Nephron (organoid): ENCODE results near the gene FASTKD2.

Experiments used
- H3K27ac Mint-ChIP-seq, 3 experiments: 2 replicates each; pipeline ENCODE4 v1.8.0; 2020; ENCODE audit warnings: mixed read lengths in 3 of 3, mild to moderate bottlenecking in 2 of 3, moderate library complexity in 1 of 3
- H3K27me3 Mint-ChIP-seq: 2 replicates; pipeline ENCODE4 v1.8.0; 2021; ENCODE audit warnings: low read depth, mild to moderate bottlenecking, moderate library complexity, mixed read lengths
- H3K36me3 Mint-ChIP-seq: 2 replicates; pipeline ENCODE4 v1.8.0; 2020; ENCODE audit warnings: low read depth, mixed read lengths
- H3K4me1 Mint-ChIP-seq: 2 replicates; pipeline ENCODE4 v1.8.0; 2020; ENCODE audit warnings: mixed read lengths
- H3K4me3 Mint-ChIP-seq, 3 experiments: 2 replicates each; pipeline ENCODE4 v1.8.0; 2020; ENCODE audit warnings: mild to moderate bottlenecking in 3 of 3, mixed read lengths in 3 of 3, moderate library complexity in 2 of 3
- H3K9me3 Mint-ChIP-seq: 2 replicates; pipeline ENCODE4 v1.8.0; 2020; ENCODE audit warnings: mixed read lengths
- CTCF ChIP-seq, 3 experiments: fragments of 200-600 bp; sonication (generic); IDR thresholded peaks; one replicate each; pipeline ENCODE4 v1.5.0; 2021; ENCODE audit warnings: antibody characterized with exemption in 3 of 3; ENCODE audit not compliant: unreplicated experiment in 3 of 3

The FASTKD2 gene

GRCh38 chr2:206820807-206821206, 55.4 kb downstream of the FASTKD2 start:
- H3K4me3 Mint-ChIP-seq, result peak overlapping the region in 1 of 3 experiments; percentile 6
- H3K27me3 Mint-ChIP-seq, result no peaks in the 10 kb centered on the region
- TF ChIP-seq CTCF (IDR thresholded peaks at IDR 0.05; ENCODE audit: unreplicated experiment in 3 of 3), result no peak
- peaks cover 2% of the 10 kb centered on the region for H3K36me3 Mint-ChIP-seq
- peaks cover 24% of the 10 kb centered on the region for H3K4me1 Mint-ChIP-seq
- H3K9me3 Mint-ChIP-seq, result no peaks in the 10 kb centered on the region
- peak overlapping the region in 2 of 3 experiments; percentile 79 to 87 for H3K27ac Mint-ChIP-seq

- no peaks in the 10 kb centered on the region for H3K9me3 Mint-ChIP-seq
- peaks cover 24% of the 10 kb centered on the region for H3K4me1 Mint-ChIP-seq
- H3K27ac Mint-ChIP-seq, result peak overlapping the region in 1 of 3 experiments; percentile 28
- no peak for TF ChIP-seq CTCF (IDR thresholded peaks at IDR 0.05; ENCODE audit: unreplicated experiment in 3 of 3)
- no peak overlapping the region for H3K4me3 Mint-ChIP-seq
- H3K27me3 Mint-ChIP-seq, result no peaks in the 10 kb centered on the region
- no peaks in the 10 kb centered on the region for H3K36me3 Mint-ChIP-seq
Measured at GRCh38 chr2:206823178-206823577, 57.8 kb downstream of the FASTKD2 start.

GRCh38 chr2:206824087-206824618, 58.7 kb downstream of the FASTKD2 start:
- Mint-ChIP-seq H3K4me1 (peaks cover 24% of the 10 kb centered on the region), H3K27ac (no peak overlapping the region), H3K9me3 (no peaks in the 10 kb centered on the region), H3K36me3 (no peaks in the 10 kb centered on the region), H3K4me3 (no peak overlapping the region), H3K27me3 (no peaks in the 10 kb centered on the region)
- no peak for TF ChIP-seq CTCF (IDR thresholded peaks at IDR 0.05; ENCODE audit: unreplicated experiment in 3 of 3)

GRCh38 chr2:206824993-206825392, 59.6 kb downstream of the FASTKD2 start:
- TF ChIP-seq CTCF (IDR thresholded peaks at IDR 0.05; ENCODE audit: unreplicated experiment in 3 of 3), result no peak
- no peaks in the 10 kb centered on the region for H3K36me3 Mint-ChIP-seq
- no peaks in the 10 kb centered on the region for H3K9me3 Mint-ChIP-seq
- H3K27ac Mint-ChIP-seq, result no peak overlapping the region
- H3K4me3 Mint-ChIP-seq, result no peak overlapping the region
- H3K27me3 Mint-ChIP-seq, result no peaks in the 10 kb centered on the region
- peaks cover 24% of the 10 kb centered on the region for H3K4me1 Mint-ChIP-seq

GRCh38 chr2:206831442-206831995, 66.1 kb downstream of the FASTKD2 start:
- Mint-ChIP-seq H3K9me3 (peaks cover 5% of the 10 kb centered on the region), H3K27me3 (no peaks in the 10 kb centered on the region), H3K27ac (no peak overlapping the region), H3K4me3 (no peak overlapping the region), H3K4me1 (peaks cover 5% of the 10 kb centered on the region), H3K36me3 (peaks cover 16% of the 10 kb centered on the region)
- no peak for TF ChIP-seq CTCF (IDR thresholded peaks at IDR 0.05; ENCODE audit: unreplicated experiment in 3 of 3)

GRCh38 chr2:206832873-206833272, 67.5 kb downstream of the FASTKD2 start:
- H3K9me3 Mint-ChIP-seq, result peaks cover 5% of the 10 kb centered on the region
- peaks cover 5% of the 10 kb centered on the region for H3K4me1 Mint-ChIP-seq
- peak overlapping the region in 1 of 3 experiments; percentile 27 for H3K27ac Mint-ChIP-seq
- H3K27me3 Mint-ChIP-seq, result no peaks in the 10 kb centered on the region
- TF ChIP-seq CTCF (IDR thresholded peaks at IDR 0.05; ENCODE audit: unreplicated experiment in 3 of 3), result no peak
- H3K4me3 Mint-ChIP-seq, result no peak overlapping the region
- peaks cover 16% of the 10 kb centered on the region for H3K36me3 Mint-ChIP-seq
